ENCODE data around the gene NHSL1. TPM values are rescaled to one million over a fixed set of nuclear protein-coding genes. Genes with fewer than 3 reads are reported as not detected.

NHSL1 gene
- total and polyA plus RNA-seq, 4 donors = 6.6 to 33.0 (median 20.7) TPM

GRCh38 chr6:138382498-138383265 lies 116.6 kb downstream of the NHSL1 start:
- no peak overlapping the region for H3K4me3 ChIP-seq (ENCODE audit: low read depth in 1 of 3, low read length in 3 of 3)
- 88% methylated on average over 8 of the region's 8 CpGs for WGBS
- H3K27me3 ChIP-seq (ENCODE audit: control insufficient read depth in 4 of 4, insufficient read depth in 4 of 4, low read length in 3 of 4) = no peaks in the 10 kb centered on the region
- H3K36me3 ChIP-seq (ENCODE audit: control insufficient read depth in 4 of 4, insufficient read depth in 3 of 4, low read depth in 1 of 4, low read length in 3 of 4) = no peaks in the 10 kb centered on the region
- H3K4me1 ChIP-seq (ENCODE audit: control insufficient read depth in 4 of 4, insufficient read depth in 4 of 4, low read length in 3 of 4) = peaks cover 5 to 21% (median 15%) of the 10 kb centered on the region in 4 donors
- TF ChIP-seq RAD21 (IDR thresholded peaks at IDR 0.05) (no peak), REST (IDR thresholded peaks at IDR 0.05) (no peak), SP1 (IDR thresholded peaks at IDR 0.05) (no peak), HNF4G (IDR thresholded peaks at IDR 0.05) (no peak), EGR1 (IDR thresholded peaks at IDR 0.05; ENCODE audit: low read depth in 2 of 2) (no peak), JUND (IDR thresholded peaks at IDR 0.05) (no peak), NR2F2 (IDR thresholded peaks at IDR 0.05) (no peak), RXRA (IDR thresholded peaks at IDR 0.05) (no peak), MAX (IDR thresholded peaks at IDR 0.05) (no peak), ATF3 (IDR thresholded peaks at IDR 0.05) (no peak), HNF4A (conservative IDR thresholded peaks at IDR 0.05) (no peak), FOXA1 (IDR thresholded peaks at IDR 0.05) (no peak), FOXA2 (IDR thresholded peaks at IDR 0.05) (no peak), CTCF (IDR thresholded peaks at IDR 0.05; ENCODE audit: low read depth, low read length, missing input control) (no peak)
- no peak overlapping the region for H3K9ac ChIP-seq (ENCODE audit: low read depth in 1 of 2, low read length in 2 of 2)
- H3K27ac ChIP-seq (ENCODE audit: low read depth in 1 of 2, low read length in 2 of 2) = no peak overlapping the region
- H3K9me3 ChIP-seq (ENCODE audit: control insufficient read depth in 4 of 4, low read length in 3 of 4) = no peaks in the 10 kb centered on the region
- DNase-seq (ENCODE audit: low spot score) = no peak

- no peaks in the 10 kb centered on the region for H3K9me3 ChIP-seq (ENCODE audit: control insufficient read depth in 4 of 4, low read length in 3 of 4)
- no peak overlapping the region for H3K27ac ChIP-seq (ENCODE audit: low read depth in 1 of 2, low read length in 2 of 2)
- WGBS = 63% methylated on average over 4 of the region's 4 CpGs
- no peaks in the 10 kb centered on the region for H3K27me3 ChIP-seq (ENCODE audit: control insufficient read depth in 4 of 4, insufficient read depth in 4 of 4, low read length in 3 of 4)
- H3K4me3 ChIP-seq (ENCODE audit: low read depth in 1 of 3, low read length in 3 of 3) = no peak overlapping the region
- DNase-seq (ENCODE audit: low spot score) = no peak
- H3K36me3 ChIP-seq (ENCODE audit: control insufficient read depth in 4 of 4, insufficient read depth in 3 of 4, low read depth in 1 of 4, low read length in 3 of 4) = no peaks in the 10 kb centered on the region
- H3K4me1 ChIP-seq (ENCODE audit: control insufficient read depth in 4 of 4, insufficient read depth in 4 of 4, low read length in 3 of 4) = peaks cover 6 to 19% (median 13%) of the 10 kb centered on the region in 4 donors
- no peak overlapping the region for H3K9ac ChIP-seq (ENCODE audit: low read depth in 1 of 2, low read length in 2 of 2)
- no peak for TF ChIP-seq TAF1 (conservative IDR thresholded peaks at IDR 0.05)
- no peak for TF ChIP-seq REST (IDR thresholded peaks at IDR 0.05)
- TF ChIP-seq GABPA (IDR thresholded peaks at IDR 0.05 in 1 of 2, conservative IDR thresholded peaks at IDR 0.05 in 1 of 2) = no peak
- no peak for TF ChIP-seq ZBTB33 (IDR thresholded peaks at IDR 0.05)
- no peak for TF ChIP-seq FOXA2 (IDR thresholded peaks at IDR 0.05)
- no peak for TF ChIP-seq HNF4G (IDR thresholded peaks at IDR 0.05)
- no peak for TF ChIP-seq ATF3 (IDR thresholded peaks at IDR 0.05)
- no peak for TF ChIP-seq NR2F2 (IDR thresholded peaks at IDR 0.05)
- no peak for TF ChIP-seq YY1 (IDR thresholded peaks at IDR 0.05)
- no peak for TF ChIP-seq JUND (IDR thresholded peaks at IDR 0.05)
- no peak for TF ChIP-seq EGR1 (IDR thresholded peaks at IDR 0.05; ENCODE audit: low read depth in 2 of 2)
- no peak for TF ChIP-seq SP1 (IDR thresholded peaks at IDR 0.05)
- no peak for TF ChIP-seq HNF4A (conservative IDR thresholded peaks at IDR 0.05)
- no peak for TF ChIP-seq MAX (IDR thresholded peaks at IDR 0.05)
Measured at GRCh38 chr6:138378463-138378862, 120.8 kb downstream of the NHSL1 start.

Data from liver (tissue), 9 donors.